Fibroblast of lung (primary cell): Measurements from ENCODE around the gene SDK2. TPM values are rescaled to one million over a fixed set of nuclear protein-coding genes. Genes with fewer than 3 reads are reported as not detected.

Experiments used
- DNase-seq, 2 donors: peaks; one replicate each; pipeline versions ENCODE4 v3.0.0 to v3.0.0-alpha.2; 2010; ENCODE audit warnings: low read depth in 2 of 2
- H2AFZ ChIP-seq: 2 replicates; pipeline ENCODE4 v1.5.1; 2012; ENCODE audit warnings: low read length, control low read depth, inconsistent platforms
- H3K27ac ChIP-seq: 2 replicates; pipeline ENCODE4 v1.5.1; 2011; ENCODE audit warnings: low read length, control low read depth; ENCODE audit not compliant: insufficient read depth
- H3K27me3 ChIP-seq: 2 replicates; pipeline ENCODE4 v1.5.1; 2011; ENCODE audit warnings: mild to moderate bottlenecking, low read length; ENCODE audit not compliant: control insufficient read depth, insufficient read depth
- H3K36me3 ChIP-seq: 2 replicates; pipeline ENCODE4 v1.5.1; 2011; ENCODE audit warnings: low read length; ENCODE audit not compliant: control insufficient read depth, insufficient read depth
- H3K4me1 ChIP-seq: 2 replicates; pipeline ENCODE4 v1.5.1; 2011; ENCODE audit warnings: low read length; ENCODE audit not compliant: control insufficient read depth, insufficient read depth; ENCODE audit errors: extremely low read depth
- H3K4me2 ChIP-seq: 2 replicates; pipeline ENCODE4 v1.5.1; 2011; ENCODE audit warnings: low read length, control low read depth; ENCODE audit not compliant: insufficient read depth; ENCODE audit errors: extremely low read depth
- H3K4me3 ChIP-seq, 4 experiments: fragments of 200-600 bp in 1 of 4; sonication (generic) in 1 of 4; replicated peaks in 1 of 4; 2 replicates each; pipeline ENCODE4 v1.5.1; 2011 to 2016; ENCODE audit warnings: low read length in 4 of 4, low read depth in 3 of 4, mild to moderate bottlenecking in 3 of 4, control low read depth in 2 of 4, inconsistent platforms in 1 of 4, mixed read lengths in 1 of 4; ENCODE audit not compliant: insufficient read depth in 1 of 4; ENCODE audit errors: control extremely low read depth in 1 of 4
- H3K79me2 ChIP-seq: 2 replicates; pipeline ENCODE4 v1.5.1; 2012; ENCODE audit warnings: mild to moderate bottlenecking, low read length, inconsistent platforms; ENCODE audit not compliant: control insufficient read depth, insufficient read depth
- H3K9ac ChIP-seq: 2 replicates; pipeline ENCODE4 v1.5.1; 2011; ENCODE audit warnings: mild to moderate bottlenecking, low read length, control low read depth; ENCODE audit not compliant: insufficient read depth
- H3K9me3 ChIP-seq: 2 replicates; pipeline ENCODE4 v1.5.1; 2012; ENCODE audit warnings: low read depth, low read length; ENCODE audit not compliant: control insufficient read depth, insufficient read depth
- H4K20me1 ChIP-seq: 2 replicates; pipeline ENCODE4 v1.5.1; 2011; ENCODE audit warnings: low read length; ENCODE audit not compliant: control insufficient read depth, insufficient read depth; ENCODE audit errors: extremely low read depth
- CTCF ChIP-seq, 2 donors: IDR thresholded peaks in 1 of 2; conservative IDR thresholded peaks in 1 of 2; 1 replicate in 1 of 2; 2 replicates in 1 of 2; pipeline ENCODE4 v1.5.1; 2011 to 2012; ENCODE audit warnings: low read length in 2 of 2, control low read depth in 1 of 2, inconsistent platforms in 1 of 2, low read depth in 1 of 2, mild to moderate bottlenecking in 1 of 2
- EZH2 ChIP-seq: IDR thresholded peaks from 2 replicates; pipeline ENCODE4 v1.5.1; 2012; ENCODE audit warnings: low read length, control low read depth, mild to moderate bottlenecking; ENCODE audit errors: missing control alignments
- polyA plus RNA-seq, 2 donors: library from polyadenylated mRNA; depleted of rRNA in 1 of 2; stranded (reverse) in 1 of 2; unstranded in 1 of 2; fragments of >200 nt; gene quantifications; 2 replicates each; pipeline ENCODE4 v1.2.1, GENCODE V29; 2011 to 2012; ENCODE audit warnings: missing spikeins in 1 of 2
- total RNA-seq: library from RNA; depleted of rRNA; stranded (reverse); fragments of >200 nt; gene quantifications from 2 replicates; pipeline ENCODE4 v1.2.1, GENCODE V29; 2014

Gene SDK2
- total and polyA plus RNA-seq, 2 donors (not counting 1 experiment from before 2014, with no cell fraction given) = under 0.01 to 0.01 TPM

GRCh38 chr17:73681946-73682345 is 37.7 kb upstream of the SDK2 start:
- Histone ChIP-seq H3K36me3 (no peaks in the 10 kb centered on the region), H3K9ac (no peak overlapping the region), H3K27ac (no peak overlapping the region), H3K79me2 (no peaks in the 10 kb centered on the region), H4K20me1 (no peaks in the 10 kb centered on the region), H2AFZ (no peak overlapping the region), H3K27me3 (no peaks in the 10 kb centered on the region), H3K4me1 (no peaks in the 10 kb centered on the region), H3K9me3 (no peaks in the 10 kb centered on the region), H3K4me2 (no peak overlapping the region), H3K4me3 (no peak overlapping the region)
- TF ChIP-seq EZH2 (no peak), CTCF (conservative IDR thresholded peaks at IDR 0.05 in 1 of 2, IDR thresholded peaks at IDR 0.05 in 1 of 2; ENCODE audit: low read depth in 1 of 2, low read length in 2 of 2) (no peak)
- DNase-seq = no peak

- H2AFZ ChIP-seq = no peak overlapping the region
These were observed 35.2 kb upstream of the SDK2 start for GRCh38 chr17:73679476-73679875.

DNA sequence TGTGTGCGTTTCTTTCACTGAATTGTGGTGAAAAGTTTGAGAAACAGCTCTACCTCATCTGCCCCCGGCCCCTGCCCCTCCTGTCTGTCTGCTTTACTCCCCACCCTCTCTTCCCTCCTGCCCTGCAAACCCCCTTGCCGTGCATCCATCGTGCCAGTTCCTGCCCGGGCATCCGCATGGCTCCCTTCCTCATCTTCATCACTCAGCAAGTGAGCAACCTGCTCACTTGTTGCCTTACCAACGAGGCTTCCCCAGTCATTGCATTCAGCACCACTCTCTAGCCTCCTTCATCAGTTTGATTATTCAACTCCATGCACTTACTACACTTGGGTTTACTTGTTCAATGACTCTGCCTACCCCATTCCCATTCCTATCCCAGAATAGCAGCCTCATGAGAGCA is 34.8 kb upstream of the SDK2 start:
- H3K36me3 ChIP-seq = no peaks in the 10 kb centered on the region
- DNase-seq = no peak
- no peaks in the 10 kb centered on the region for H4K20me1 ChIP-seq
- no peaks in the 10 kb centered on the region for H3K4me1 ChIP-seq
- no peak overlapping the region for H3K27ac ChIP-seq
- no peaks in the 10 kb centered on the region for H3K9me3 ChIP-seq
- H3K4me3 ChIP-seq = no peak overlapping the region
- H3K4me2 ChIP-seq = no peak overlapping the region
- no peak overlapping the region for H2AFZ ChIP-seq
- no peaks in the 10 kb centered on the region for H3K79me2 ChIP-seq
- no peak overlapping the region for H3K9ac ChIP-seq
- no peaks in the 10 kb centered on the region for H3K27me3 ChIP-seq
- TF ChIP-seq CTCF (conservative IDR thresholded peaks at IDR 0.05 in 1 of 2, IDR thresholded peaks at IDR 0.05 in 1 of 2; ENCODE audit: low read depth in 1 of 2, low read length in 2 of 2) (no peak), EZH2 (no peak)

More at GRCh38 chr17:73679476-73679875, 35.2 kb upstream of the SDK2 start:
- Histone ChIP-seq H3K9me3 (no peaks in the 10 kb centered on the region), H3K4me1 (no peaks in the 10 kb centered on the region), H3K9ac (no peak overlapping the region), H4K20me1 (no peaks in the 10 kb centered on the region), H3K4me2 (no peak overlapping the region), H3K27me3 (no peaks in the 10 kb centered on the region), H3K79me2 (no peaks in the 10 kb centered on the region), H3K36me3 (no peaks in the 10 kb centered on the region), H3K4me3 (no peak overlapping the region), H3K27ac (no peak overlapping the region)
- no peak for TF ChIP-seq CTCF (conservative IDR thresholded peaks at IDR 0.05 in 1 of 2, IDR thresholded peaks at IDR 0.05 in 1 of 2; ENCODE audit: low read depth in 1 of 2, low read length in 2 of 2)
- TF ChIP-seq EZH2 = no peak
- peak in 1 of 2 donors; percentile 1 for DNase-seq
